Fibroblast of lung (primary cell): ENCODE measurements around the gene ARHGAP18. TPM values are rescaled to one million over a fixed set of nuclear protein-coding genes. Genes with fewer than 3 reads are reported as not detected.

Experiments
- DNase-seq, 2 donors: peaks; one replicate each; pipeline versions ENCODE4 v3.0.0 to v3.0.0-alpha.2; 2010; ENCODE audit warnings: low read depth in 2 of 2
- H2AFZ ChIP-seq: 2 replicates; pipeline ENCODE4 v1.5.1; 2012; ENCODE audit warnings: low read length, control low read depth, inconsistent platforms
- H3K27ac ChIP-seq: 2 replicates; pipeline ENCODE4 v1.5.1; 2011; ENCODE audit warnings: low read length, control low read depth; ENCODE audit not compliant: insufficient read depth
- H3K27me3 ChIP-seq: 2 replicates; pipeline ENCODE4 v1.5.1; 2011; ENCODE audit warnings: mild to moderate bottlenecking, low read length; ENCODE audit not compliant: control insufficient read depth, insufficient read depth
- H3K36me3 ChIP-seq: 2 replicates; pipeline ENCODE4 v1.5.1; 2011; ENCODE audit warnings: low read length; ENCODE audit not compliant: control insufficient read depth, insufficient read depth
- H3K4me1 ChIP-seq: 2 replicates; pipeline ENCODE4 v1.5.1; 2011; ENCODE audit warnings: low read length; ENCODE audit not compliant: control insufficient read depth, insufficient read depth; ENCODE audit errors: extremely low read depth
- H3K4me2 ChIP-seq: 2 replicates; pipeline ENCODE4 v1.5.1; 2011; ENCODE audit warnings: low read length, control low read depth; ENCODE audit not compliant: insufficient read depth; ENCODE audit errors: extremely low read depth
- H3K4me3 ChIP-seq, 4 experiments: fragments of 200-600 bp in 1 of 4; sonication (generic) in 1 of 4; replicated peaks in 1 of 4; 2 replicates each; pipeline ENCODE4 v1.5.1; 2011 to 2016; ENCODE audit warnings: low read length in 4 of 4, low read depth in 3 of 4, mild to moderate bottlenecking in 3 of 4, control low read depth in 2 of 4, inconsistent platforms in 1 of 4, mixed read lengths in 1 of 4; ENCODE audit not compliant: insufficient read depth in 1 of 4; ENCODE audit errors: control extremely low read depth in 1 of 4
- H3K79me2 ChIP-seq: 2 replicates; pipeline ENCODE4 v1.5.1; 2012; ENCODE audit warnings: mild to moderate bottlenecking, low read length, inconsistent platforms; ENCODE audit not compliant: control insufficient read depth, insufficient read depth
- H3K9ac ChIP-seq: 2 replicates; pipeline ENCODE4 v1.5.1; 2011; ENCODE audit warnings: mild to moderate bottlenecking, low read length, control low read depth; ENCODE audit not compliant: insufficient read depth
- H3K9me3 ChIP-seq: 2 replicates; pipeline ENCODE4 v1.5.1; 2012; ENCODE audit warnings: low read depth, low read length; ENCODE audit not compliant: control insufficient read depth, insufficient read depth
- H4K20me1 ChIP-seq: 2 replicates; pipeline ENCODE4 v1.5.1; 2011; ENCODE audit warnings: low read length; ENCODE audit not compliant: control insufficient read depth, insufficient read depth; ENCODE audit errors: extremely low read depth
- EZH2 ChIP-seq: IDR thresholded peaks from 2 replicates; pipeline ENCODE4 v1.5.1; 2012; ENCODE audit warnings: low read length, control low read depth, mild to moderate bottlenecking; ENCODE audit errors: missing control alignments
- polyA plus RNA-seq, 2 donors: library from polyadenylated mRNA; depleted of rRNA in 1 of 2; stranded (reverse) in 1 of 2; unstranded in 1 of 2; fragments of >200 nt; gene quantifications; 2 replicates each; pipeline ENCODE4 v1.2.1, GENCODE V29; 2011 to 2012; ENCODE audit warnings: missing spikeins in 1 of 2
- total RNA-seq: library from RNA; depleted of rRNA; stranded (reverse); fragments of >200 nt; gene quantifications from 2 replicates; pipeline ENCODE4 v1.2.1, GENCODE V29; 2014
- TF ChIP-seq, protein P1 (sequence below), 2 donors: IDR thresholded peaks in 1 of 2; conservative IDR thresholded peaks in 1 of 2; 1 replicate in 1 of 2; 2 replicates in 1 of 2; pipeline ENCODE4 v1.5.1; 2011 to 2012; ENCODE audit warnings: low read length in 2 of 2, control low read depth in 1 of 2, inconsistent platforms in 1 of 2, low read depth in 1 of 2, mild to moderate bottlenecking in 1 of 2

ARHGAP18 gene
- total and polyA plus RNA-seq, 2 donors (not counting 1 experiment from before 2014, with no cell fraction given): 18.6 to 38.3 TPM

DNA sequence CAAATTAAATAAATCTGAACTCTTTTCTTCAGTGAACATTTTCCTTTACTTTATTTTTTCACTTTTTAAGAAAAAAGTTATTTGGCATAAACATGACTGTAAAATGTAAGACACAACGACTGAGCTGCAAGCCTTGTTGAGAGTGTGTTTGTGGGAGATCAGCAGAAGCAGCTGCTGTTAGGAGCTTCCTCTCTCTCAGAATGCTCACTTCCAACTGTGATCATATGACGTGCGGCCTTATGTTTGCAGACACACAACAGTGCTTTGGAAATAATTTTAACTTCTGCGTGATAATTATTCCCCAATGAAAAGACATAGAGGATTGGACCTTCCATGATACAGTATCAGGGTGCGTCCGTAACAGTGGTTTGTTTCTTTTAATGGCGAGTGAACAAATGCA is 104.0 kb downstream of the ARHGAP18 start:
- Histone ChIP-seq H3K9me3 (no peaks in the 10 kb centered on the region), H3K9ac (no peak overlapping the region)
- DNase-seq: no peak

DNA sequence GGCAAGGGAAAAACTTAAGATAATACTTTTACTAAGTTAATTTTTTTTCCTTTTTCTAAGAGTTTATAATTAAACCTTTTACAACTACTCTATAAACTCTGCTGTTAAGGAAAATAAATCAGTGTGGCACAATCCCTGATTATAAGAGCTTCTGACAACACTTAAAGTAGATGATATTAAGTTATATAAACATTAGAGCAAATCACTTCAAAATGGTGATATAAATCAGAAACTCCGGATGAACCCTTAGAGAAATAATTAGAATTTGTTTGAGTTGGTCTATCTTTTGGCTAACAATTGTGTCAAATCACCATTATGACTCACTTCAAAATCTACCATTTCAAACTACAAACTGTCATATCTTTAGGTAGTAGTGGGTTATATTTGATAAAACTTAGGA is 104.9 kb downstream of the ARHGAP18 start:
- H2AFZ ChIP-seq: no peak overlapping the region
- H3K4me2 ChIP-seq: no peak overlapping the region
- H3K79me2 ChIP-seq: no peaks in the 10 kb centered on the region
- H3K27ac ChIP-seq: no peak overlapping the region
- H3K9me3 ChIP-seq: no peaks in the 10 kb centered on the region
- peaks cover 2% of the 10 kb centered on the region for H3K36me3 ChIP-seq
- no peak overlapping the region for H3K9ac ChIP-seq
- no peaks in the 10 kb centered on the region for H4K20me1 ChIP-seq
- no peak for DNase-seq
- TF ChIP-seq EZH2: no peak
- TF ChIP-seq, protein P1, sequence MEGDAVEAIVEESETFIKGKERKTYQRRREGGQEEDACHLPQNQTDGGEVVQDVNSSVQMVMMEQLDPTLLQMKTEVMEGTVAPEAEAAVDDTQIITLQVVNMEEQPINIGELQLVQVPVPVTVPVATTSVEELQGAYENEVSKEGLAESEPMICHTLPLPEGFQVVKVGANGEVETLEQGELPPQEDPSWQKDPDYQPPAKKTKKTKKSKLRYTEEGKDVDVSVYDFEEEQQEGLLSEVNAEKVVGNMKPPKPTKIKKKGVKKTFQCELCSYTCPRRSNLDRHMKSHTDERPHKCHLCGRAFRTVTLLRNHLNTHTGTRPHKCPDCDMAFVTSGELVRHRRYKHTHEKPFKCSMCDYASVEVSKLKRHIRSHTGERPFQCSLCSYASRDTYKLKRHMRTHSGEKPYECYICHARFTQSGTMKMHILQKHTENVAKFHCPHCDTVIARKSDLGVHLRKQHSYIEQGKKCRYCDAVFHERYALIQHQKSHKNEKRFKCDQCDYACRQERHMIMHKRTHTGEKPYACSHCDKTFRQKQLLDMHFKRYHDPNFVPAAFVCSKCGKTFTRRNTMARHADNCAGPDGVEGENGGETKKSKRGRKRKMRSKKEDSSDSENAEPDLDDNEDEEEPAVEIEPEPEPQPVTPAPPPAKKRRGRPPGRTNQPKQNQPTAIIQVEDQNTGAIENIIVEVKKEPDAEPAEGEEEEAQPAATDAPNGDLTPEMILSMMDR (conservative IDR thresholded peaks at IDR 0.05 in 1 of 2, IDR thresholded peaks at IDR 0.05 in 1 of 2; ENCODE audit: low read depth in 1 of 2, low read length in 2 of 2): no peak
- no peaks in the 10 kb centered on the region for H3K27me3 ChIP-seq
- no peak overlapping the region for H3K4me3 ChIP-seq
- no peaks in the 10 kb centered on the region for H3K4me1 ChIP-seq

More for the DNA sequence above, 104.0 kb downstream of the ARHGAP18 start:
- Histone ChIP-seq H4K20me1 (no peaks in the 10 kb centered on the region), H3K36me3 (peaks cover under 1% of the 10 kb centered on the region), H3K27me3 (no peaks in the 10 kb centered on the region), H3K79me2 (no peaks in the 10 kb centered on the region), H2AFZ (no peak overlapping the region), H3K4me3 (no peak overlapping the region), H3K27ac (no peak overlapping the region), H3K4me1 (no peaks in the 10 kb centered on the region), H3K4me2 (no peak overlapping the region)
- TF ChIP-seq, protein P1 (conservative IDR thresholded peaks at IDR 0.05 in 1 of 2, IDR thresholded peaks at IDR 0.05 in 1 of 2; ENCODE audit: low read depth in 1 of 2, low read length in 2 of 2): no peak
- TF ChIP-seq EZH2: no peak

DNA sequence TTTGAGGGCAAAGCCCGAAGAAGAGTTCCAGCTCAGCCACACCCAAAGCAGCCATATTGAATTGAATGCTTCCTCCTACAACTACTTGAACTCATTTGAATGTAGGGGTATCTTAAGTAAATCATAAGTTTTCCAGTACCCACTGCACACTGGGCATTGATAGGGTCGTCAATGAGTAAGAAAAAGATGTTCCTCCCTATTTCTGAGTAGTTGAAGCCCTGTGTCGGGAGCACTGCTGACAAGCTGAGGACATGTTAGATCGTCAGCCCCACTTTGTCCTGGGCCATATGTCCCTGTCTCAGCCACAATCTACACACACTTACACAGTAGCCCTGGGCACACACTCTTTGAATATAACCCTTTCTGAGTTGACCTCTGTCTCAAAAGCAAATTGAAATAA is 105.7 kb downstream of the ARHGAP18 start:
- Histone ChIP-seq H2AFZ (no peak overlapping the region), H3K36me3 (peaks cover 2% of the 10 kb centered on the region), H3K9ac (no peak overlapping the region), H4K20me1 (no peaks in the 10 kb centered on the region), H3K27me3 (no peaks in the 10 kb centered on the region), H3K27ac (no peak overlapping the region), H3K4me1 (no peaks in the 10 kb centered on the region), H3K79me2 (no peaks in the 10 kb centered on the region), H3K4me2 (no peak overlapping the region), H3K9me3 (no peaks in the 10 kb centered on the region), H3K4me3 (no peak overlapping the region)
- TF ChIP-seq EZH2: no peak
- TF ChIP-seq, protein P1 (conservative IDR thresholded peaks at IDR 0.05 in 1 of 2, IDR thresholded peaks at IDR 0.05 in 1 of 2; ENCODE audit: low read depth in 1 of 2, low read length in 2 of 2): no peak
- DNase-seq: no peak
